HG03439 (cell line): ENCODE measurements around the gene ATF1.
"Not testable (repeated sequence)": the region's sequence is repeated elsewhere in the genome, so short reads cannot be mapped to it uniquely, and the experiment has no call there.

Source experiments
- ATAC-seq: cut with Tn5 transposase; IDR thresholded peaks from one replicate; pipeline ENCODE4 v1.9.1; 2021; ENCODE audit warnings: mild to moderate bottlenecking, moderate library complexity; ENCODE audit not compliant: unreplicated experiment

ATF1 gene

GRCh38 chr12:50855218-50855617 lies 91.3 kb downstream of the ATF1 start:
- ATAC-seq = not testable (repeated sequence)

- ATAC-seq = not testable (repeated sequence)
These were observed 91.8 kb downstream of the ATF1 start for GRCh38 chr12:50855679-50856078.

GRCh38 chr12:50859621-50860310 lies 95.9 kb downstream of the ATF1 start:
- ATAC-seq = no peak

- no peak for ATAC-seq
These were observed 98.4 kb downstream of the ATF1 start for GRCh38 chr12:50862316-50862715.

GRCh38 chr12:50865266-50865665 lies 101.4 kb downstream of the ATF1 start:
- no peak for ATAC-seq

GRCh38 chr12:50868881-50869280 lies 105.0 kb downstream of the ATF1 start:
- ATAC-seq = not testable (repeated sequence)
